Brain microvascular endothelial cell (primary cell): ENCODE measurements around the gene SMIM5.

Experiments
- DNase-seq: peaks from one replicate; pipeline ENCODE4 v3.0.0-alpha.2; 2020
- H3K27ac ChIP-seq: fragments of 250-450 bp; sonication (Bioruptor Pico); 2 replicates; pipeline ENCODE4 v1.5.1; 2020; ENCODE audit warnings: mild to moderate bottlenecking, moderate library complexity
- H3K27me3 ChIP-seq: fragments of 250-450 bp; sonication (Bioruptor Pico); replicated peaks from 2 replicates; pipeline ENCODE4 v1.5.1; 2020; ENCODE audit warnings: mild to moderate bottlenecking
- H3K36me3 ChIP-seq: fragments of 250-450 bp; sonication (Bioruptor Pico); replicated peaks from 2 replicates; pipeline ENCODE4 v1.5.1; 2020; ENCODE audit warnings: mild to moderate bottlenecking
- H3K4me3 ChIP-seq: 2 replicates; pipeline ENCODE4 v1.5.1; 2011; ENCODE audit warnings: low read depth, mild to moderate bottlenecking, control low read depth, low read length, moderate library complexity
- in situ Hi-C: cut with HindIII; loops from 2 replicates; pipeline ENCODE4 v1.10.0; 2017; ENCODE audit warnings: low sequenced_read_pairs, low pct_ligation_motif_present
- TF ChIP-seq, protein P1 (sequence below): IDR thresholded peaks from 2 replicates; pipeline ENCODE4 v1.5.1; 2011; ENCODE audit warnings: low read depth, mild to moderate bottlenecking, moderate library complexity, low read length, control low read depth, inconsistent platforms; ENCODE audit errors: missing control alignments

Gene SMIM5

DNA sequence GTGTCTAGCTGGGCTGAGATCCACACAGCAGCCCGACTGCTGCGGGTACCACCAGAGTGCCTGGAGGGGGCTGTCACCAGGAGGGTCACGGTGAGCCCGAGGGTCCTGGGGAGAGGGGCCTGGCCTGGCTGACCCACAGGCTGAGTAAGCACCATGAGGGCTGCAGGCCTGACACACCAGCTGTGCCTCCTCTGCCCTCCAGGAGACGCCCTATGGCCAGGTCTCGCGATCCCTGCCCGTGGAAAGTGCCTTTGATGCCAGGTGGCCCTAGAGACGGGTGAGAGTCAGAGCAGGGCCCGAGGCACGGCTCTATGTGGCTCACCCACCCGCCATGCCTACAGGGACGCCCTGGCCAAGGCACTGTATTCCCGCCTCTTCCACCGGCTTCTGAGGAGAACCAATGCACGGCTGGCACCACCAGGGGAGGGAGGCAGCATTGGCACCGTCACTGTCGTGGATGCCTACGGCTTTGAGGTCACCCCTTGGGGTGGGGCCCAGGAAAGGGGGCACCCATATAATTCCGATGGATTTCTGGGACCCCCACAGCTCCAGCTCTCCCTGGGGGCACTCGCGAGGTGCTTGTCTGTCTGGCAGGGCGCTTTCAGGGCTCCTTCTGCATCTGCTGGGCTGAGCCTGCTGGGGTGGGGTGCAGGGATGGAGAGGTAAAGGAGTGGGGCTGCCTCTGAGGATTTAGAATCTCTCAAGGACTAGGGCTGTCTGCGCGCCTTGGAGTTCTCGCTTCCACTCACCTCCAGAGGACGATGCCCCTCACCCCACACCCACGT lies 38.5 kb upstream of the SMIM5 start:
- DNase-seq = no peak
- H3K36me3 ChIP-seq = no peaks in the 10 kb centered on the region
- TF ChIP-seq, protein P1, sequence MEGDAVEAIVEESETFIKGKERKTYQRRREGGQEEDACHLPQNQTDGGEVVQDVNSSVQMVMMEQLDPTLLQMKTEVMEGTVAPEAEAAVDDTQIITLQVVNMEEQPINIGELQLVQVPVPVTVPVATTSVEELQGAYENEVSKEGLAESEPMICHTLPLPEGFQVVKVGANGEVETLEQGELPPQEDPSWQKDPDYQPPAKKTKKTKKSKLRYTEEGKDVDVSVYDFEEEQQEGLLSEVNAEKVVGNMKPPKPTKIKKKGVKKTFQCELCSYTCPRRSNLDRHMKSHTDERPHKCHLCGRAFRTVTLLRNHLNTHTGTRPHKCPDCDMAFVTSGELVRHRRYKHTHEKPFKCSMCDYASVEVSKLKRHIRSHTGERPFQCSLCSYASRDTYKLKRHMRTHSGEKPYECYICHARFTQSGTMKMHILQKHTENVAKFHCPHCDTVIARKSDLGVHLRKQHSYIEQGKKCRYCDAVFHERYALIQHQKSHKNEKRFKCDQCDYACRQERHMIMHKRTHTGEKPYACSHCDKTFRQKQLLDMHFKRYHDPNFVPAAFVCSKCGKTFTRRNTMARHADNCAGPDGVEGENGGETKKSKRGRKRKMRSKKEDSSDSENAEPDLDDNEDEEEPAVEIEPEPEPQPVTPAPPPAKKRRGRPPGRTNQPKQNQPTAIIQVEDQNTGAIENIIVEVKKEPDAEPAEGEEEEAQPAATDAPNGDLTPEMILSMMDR = no peak
- H3K4me3 ChIP-seq = no peak overlapping the region
- in situ Hi-C loops = no loop called here
- no peak overlapping the region for H3K27ac ChIP-seq
- H3K27me3 ChIP-seq = no peaks in the 10 kb centered on the region

DNA sequence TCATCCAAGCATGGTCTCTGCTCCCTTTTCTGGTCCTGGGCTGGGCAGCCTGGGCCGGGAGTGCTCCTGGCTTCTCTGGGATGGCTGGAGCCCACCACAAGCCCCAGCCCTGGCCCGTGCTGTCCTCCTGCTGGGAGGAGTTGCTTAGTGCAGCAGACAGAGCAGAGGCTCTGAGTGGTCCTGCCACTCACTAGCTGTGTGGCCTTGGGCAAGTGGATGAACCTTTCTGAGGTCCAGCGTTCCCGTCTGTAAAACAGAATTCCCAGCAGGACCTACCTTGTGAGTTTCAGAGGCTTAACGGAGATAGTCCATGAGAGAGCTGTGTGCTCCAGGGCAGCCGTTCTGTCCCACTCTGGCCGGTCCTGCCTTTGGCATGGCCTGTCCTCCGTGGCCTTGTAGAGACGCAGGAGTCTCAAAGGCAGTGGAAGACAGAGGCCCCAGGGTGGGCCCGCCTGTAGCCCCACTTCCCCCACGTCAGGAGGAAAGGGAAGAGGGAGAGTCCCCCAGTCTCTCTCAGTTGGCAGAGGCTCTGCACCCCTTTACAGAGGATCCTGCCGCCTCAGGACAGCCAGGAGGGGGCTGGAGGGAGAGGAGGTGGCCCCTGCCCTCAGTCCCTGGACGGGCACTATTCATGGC lies 37.8 kb upstream of the SMIM5 start:
- no peaks in the 10 kb centered on the region for H3K27me3 ChIP-seq
- no peak for DNase-seq
- no peaks in the 10 kb centered on the region for H3K36me3 ChIP-seq
- H3K4me3 ChIP-seq = no peak overlapping the region
- in situ Hi-C loops = no loop called here
- TF ChIP-seq, protein P1 = no peak
- no peak overlapping the region for H3K27ac ChIP-seq

DNA sequence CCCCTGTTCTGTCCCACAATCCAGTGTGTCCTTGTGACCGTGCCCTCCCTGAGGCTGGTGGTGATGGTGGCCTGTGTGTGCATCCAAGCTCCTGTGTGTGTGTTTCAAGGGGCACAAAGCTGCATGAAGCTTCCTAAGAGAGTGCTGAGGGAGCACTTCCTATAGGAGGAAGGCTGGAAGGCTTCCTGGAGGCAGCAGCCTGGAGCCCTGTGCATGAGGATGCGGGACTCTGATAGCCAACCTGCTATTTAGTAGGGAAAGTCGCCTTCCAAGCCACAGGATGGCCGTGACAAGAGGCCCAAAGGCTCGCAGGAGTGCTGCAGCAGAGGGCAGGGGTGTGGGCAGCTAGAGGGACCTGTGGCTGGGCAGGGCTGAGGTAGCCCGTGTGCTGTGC lies 37.3 kb upstream of the SMIM5 start:
- DNase-seq = no peak
- no peaks in the 10 kb centered on the region for H3K36me3 ChIP-seq
- in situ Hi-C loops = no loop called here
- no peak overlapping the region for H3K27ac ChIP-seq
- TF ChIP-seq, protein P1 = no peak
- no peaks in the 10 kb centered on the region for H3K27me3 ChIP-seq
- no peak overlapping the region for H3K4me3 ChIP-seq

DNA sequence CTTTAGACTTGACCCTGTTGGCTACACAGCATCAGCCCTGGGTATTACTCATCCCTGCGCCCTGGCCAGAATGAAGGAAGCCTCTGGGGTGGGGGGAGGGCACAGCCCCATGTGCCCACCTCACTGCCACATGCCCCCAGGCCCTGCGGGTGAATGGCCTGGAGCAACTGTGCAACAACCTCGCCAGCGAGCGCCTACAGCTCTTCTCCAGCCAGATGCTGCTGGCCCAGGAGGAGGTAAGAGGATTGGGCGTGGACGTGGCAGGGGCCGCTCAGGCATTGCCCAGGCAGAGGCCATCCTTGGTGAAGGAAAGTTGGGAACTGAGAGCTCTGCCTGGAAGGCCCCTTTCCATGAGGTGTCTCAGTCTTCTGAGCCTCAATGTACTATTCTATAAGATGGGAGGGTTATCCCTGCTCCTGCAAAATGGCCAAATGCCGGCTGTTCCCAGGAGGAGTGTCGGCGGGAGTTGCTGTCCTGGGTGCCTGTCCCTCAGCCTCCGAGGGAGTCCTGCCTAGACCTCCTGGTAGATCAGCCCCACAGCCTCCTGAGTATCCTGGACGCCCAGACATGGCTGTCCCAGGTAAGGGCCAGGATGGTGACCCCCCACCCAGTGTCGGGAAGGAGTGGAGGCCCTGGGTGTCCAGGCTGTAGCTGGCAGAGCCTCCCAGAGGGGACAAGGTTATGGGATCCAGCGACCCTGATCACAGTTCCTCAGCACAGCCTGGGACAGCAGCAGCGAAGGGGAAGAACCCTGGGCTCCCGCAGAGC lies 36.7 kb upstream of the SMIM5 start:
- Histone ChIP-seq H3K27ac (no peak overlapping the region), H3K27me3 (no peaks in the 10 kb centered on the region), H3K4me3 (no peak overlapping the region), H3K36me3 (no peaks in the 10 kb centered on the region)
- no peak for DNase-seq
- TF ChIP-seq, protein P1 = no peak
- in situ Hi-C loops = no loop called here

DNA sequence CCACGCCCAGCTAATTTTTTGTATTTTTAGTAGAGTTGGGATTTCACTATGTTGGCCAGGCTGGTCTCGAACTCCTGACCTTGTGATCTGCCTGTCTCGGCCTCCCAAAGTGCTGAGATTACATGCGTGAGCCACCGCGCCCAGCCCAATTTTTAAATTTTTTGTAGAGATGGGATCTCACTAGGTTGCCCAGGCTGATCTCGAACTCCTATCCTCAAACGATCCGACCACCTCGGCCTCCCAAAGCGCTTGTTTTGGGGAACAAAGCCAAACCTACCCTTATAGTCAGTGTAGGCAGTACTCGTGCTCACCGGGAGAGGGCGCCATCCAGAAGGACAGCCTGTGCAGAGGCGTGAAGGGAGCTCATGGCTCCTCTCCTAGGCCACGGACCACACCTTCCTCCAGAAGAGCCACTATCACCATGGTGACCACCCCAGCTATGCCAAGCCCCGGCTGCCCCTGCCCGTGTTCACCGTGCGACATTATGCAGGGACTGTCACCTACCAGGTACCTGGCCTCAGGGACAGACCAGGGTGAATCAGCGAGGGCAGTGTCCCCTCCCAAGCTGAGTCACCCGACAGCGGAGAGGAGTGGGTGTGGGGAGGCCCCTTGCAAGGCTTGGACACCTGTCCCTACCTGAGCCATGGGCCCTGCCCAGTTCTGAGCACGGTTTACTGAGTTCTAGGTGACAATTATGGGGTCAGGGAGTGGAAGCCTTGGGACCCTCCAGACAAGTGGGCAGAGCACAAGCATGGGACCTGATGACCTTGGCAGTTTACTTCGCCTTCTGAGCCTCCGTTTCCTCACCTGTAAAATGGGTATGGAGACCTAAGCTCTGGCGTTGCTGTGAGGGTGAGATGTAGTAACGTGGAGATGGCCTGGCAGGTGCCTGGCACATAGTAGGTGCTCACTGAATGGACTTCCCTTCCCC lies 31.9 kb upstream of the SMIM5 start:
- in situ Hi-C loops = no loop called here
- DNase-seq = peak; percentile 28
- TF ChIP-seq, protein P1 = peak; percentile 84
- Histone ChIP-seq H3K4me3 (no peak overlapping the region), H3K36me3 (no peaks in the 10 kb centered on the region), H3K27ac (no peak overlapping the region), H3K27me3 (no peaks in the 10 kb centered on the region)
